Smooth muscle cell (in vitro differentiated cells): ENCODE data around the gene SLC1A7. TPM values are rescaled to one million over a fixed set of nuclear protein-coding genes. Genes with fewer than 3 reads are reported as not detected.
A peak's percentile ranks its signal among the peaks of the same experiment; 100 is the strongest.

ENCODE experiments used
- DNase-seq: peaks from one replicate; lab custom pipeline; 2025; ENCODE audit not compliant: unreplicated experiment; lab: John Stamatoyannopoulos, UW
- H2AFZ ChIP-seq: fragments of 200-600 bp; sonication (generic); 2 replicates; pipeline ENCODE4 v1.6.0; 2016; ENCODE audit warnings: antibody characterized with exemption, low read depth, mild to moderate bottlenecking
- H3F3A ChIP-seq: fragments of 200-600 bp; sonication (generic); 2 replicates; pipeline ENCODE4 v1.6.0; 2017; ENCODE audit warnings: antibody characterized with exemption, low read depth
- H3K27ac ChIP-seq: fragments of 200-600 bp; sonication (generic); 2 replicates; pipeline ENCODE4 v1.5.1; 2016; ENCODE audit warnings: low read depth, mild to moderate bottlenecking
- H3K27me3 ChIP-seq: fragments of 200-600 bp; sonication (generic); 2 replicates; pipeline ENCODE4 v1.6.1; 2016; ENCODE audit warnings: low read depth, mild to moderate bottlenecking
- H3K36me3 ChIP-seq: fragments of 200-600 bp; sonication (generic); 2 replicates; pipeline ENCODE4 v1.5.1; 2016; ENCODE audit warnings: low read depth
- H3K4me1 ChIP-seq: fragments of 200-600 bp; sonication (generic); 2 replicates; pipeline ENCODE4 v1.5.1; 2016; ENCODE audit warnings: low read depth
- H3K4me2 ChIP-seq: fragments of 200-600 bp; sonication (generic); 2 replicates; pipeline ENCODE4 v1.6.0; 2016; ENCODE audit warnings: mild to moderate bottlenecking
- H3K4me3 ChIP-seq: fragments of 200-600 bp; sonication (generic); 2 replicates; pipeline ENCODE4 v1.5.1; 2016; ENCODE audit warnings: mild to moderate bottlenecking
- H3K79me2 ChIP-seq: fragments of 200-600 bp; sonication (generic); 2 replicates; pipeline ENCODE4 v1.6.0; 2016; ENCODE audit warnings: low read depth, mild to moderate bottlenecking
- H3K9ac ChIP-seq: fragments of 200-600 bp; sonication (generic); 2 replicates; pipeline ENCODE4 v1.6.0; 2016; ENCODE audit warnings: low read depth
- H3K9me3 ChIP-seq: fragments of 200-600 bp; sonication (generic); replicated peaks from 2 replicates; pipeline ENCODE4 v1.5.1; 2016; ENCODE audit warnings: low read depth
- H4K20me1 ChIP-seq: fragments of 200-600 bp; sonication (generic); 2 replicates; pipeline ENCODE4 v1.6.0; 2016; ENCODE audit warnings: low read depth
- WGBS: methylation state at CpG from one replicate; pipeline ENCODE4 v1.1.7; 2016; ENCODE audit warnings: low lambda C conversion rate; 5-methylcytosine and 5-hydroxymethylcytosine counted together
- polyA plus RNA-seq: library from polyadenylated mRNA; unstranded; fragments of >200 nt; fragmentation: Nextera tagmentation; extraction: Ambion mirVana; gene quantifications from 2 replicates; pipeline ENCODE4 v1.2.1, GENCODE V29; 2016
- total RNA-seq: library from RNA; depleted of rRNA; stranded (reverse); fragments of >200 nt; gene quantifications from 2 replicates; pipeline ENCODE4 v1.2.3, GENCODE V29; 2014
- TF ChIP-seq, protein P1 (sequence below): fragments of 200-600 bp; sonication (generic); IDR thresholded peaks from 2 replicates; pipeline ENCODE4 v1.5.1; 2017; ENCODE audit warnings: borderline replicate concordance, mild to moderate bottlenecking, antibody characterized with exemption; ENCODE audit not compliant: insufficient read depth, poor library complexity, severe bottlenecking

The SLC1A7 gene
- total and polyA plus RNA-seq, 2 experiments from 2014 or later = 0.05 TPM; not detected in 1

- Histone ChIP-seq H3K9me3 (no peaks in the 10 kb centered on the region), H4K20me1 (no peaks in the 10 kb centered on the region), H3K79me2 (no peaks in the 10 kb centered on the region), H3K4me1 (no peaks in the 10 kb centered on the region), H3K36me3 (no peaks in the 10 kb centered on the region), H3K27ac (no peak overlapping the region), H2AFZ (no peak overlapping the region), H3K27me3 (no peaks in the 10 kb centered on the region), H3F3A (no peaks in the 10 kb centered on the region), H3K4me3 (no peak overlapping the region), H3K4me2 (no peak overlapping the region), H3K9ac (no peak overlapping the region)
- TF ChIP-seq, protein P1, sequence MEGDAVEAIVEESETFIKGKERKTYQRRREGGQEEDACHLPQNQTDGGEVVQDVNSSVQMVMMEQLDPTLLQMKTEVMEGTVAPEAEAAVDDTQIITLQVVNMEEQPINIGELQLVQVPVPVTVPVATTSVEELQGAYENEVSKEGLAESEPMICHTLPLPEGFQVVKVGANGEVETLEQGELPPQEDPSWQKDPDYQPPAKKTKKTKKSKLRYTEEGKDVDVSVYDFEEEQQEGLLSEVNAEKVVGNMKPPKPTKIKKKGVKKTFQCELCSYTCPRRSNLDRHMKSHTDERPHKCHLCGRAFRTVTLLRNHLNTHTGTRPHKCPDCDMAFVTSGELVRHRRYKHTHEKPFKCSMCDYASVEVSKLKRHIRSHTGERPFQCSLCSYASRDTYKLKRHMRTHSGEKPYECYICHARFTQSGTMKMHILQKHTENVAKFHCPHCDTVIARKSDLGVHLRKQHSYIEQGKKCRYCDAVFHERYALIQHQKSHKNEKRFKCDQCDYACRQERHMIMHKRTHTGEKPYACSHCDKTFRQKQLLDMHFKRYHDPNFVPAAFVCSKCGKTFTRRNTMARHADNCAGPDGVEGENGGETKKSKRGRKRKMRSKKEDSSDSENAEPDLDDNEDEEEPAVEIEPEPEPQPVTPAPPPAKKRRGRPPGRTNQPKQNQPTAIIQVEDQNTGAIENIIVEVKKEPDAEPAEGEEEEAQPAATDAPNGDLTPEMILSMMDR = no peak
- 98% methylated on average over 7 of the region's 7 CpGs for WGBS
- DNase-seq = no peak
Observed at GRCh38 chr1:53155945-53156344, 13.5 kb upstream of the SLC1A7 start.

DNA sequence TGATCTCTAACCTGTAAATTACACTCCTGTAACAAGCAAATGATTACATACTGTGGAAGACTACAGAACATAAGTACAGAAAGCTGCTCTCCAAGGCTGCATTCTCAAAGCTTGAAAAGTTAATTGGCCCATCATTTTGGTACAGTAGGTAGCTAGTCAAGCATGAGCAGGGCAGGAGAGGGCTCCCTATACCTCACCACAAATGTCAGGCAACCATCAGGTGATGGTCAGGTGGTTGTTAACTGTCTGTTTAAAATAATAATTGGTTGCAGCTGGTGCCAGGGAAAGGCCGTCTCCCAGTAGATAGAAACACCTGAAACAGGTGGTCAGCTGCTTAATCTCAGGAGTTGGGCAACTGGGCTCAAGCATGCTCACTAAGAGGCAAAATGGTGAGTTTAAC, 13.1 kb upstream of the SLC1A7 start:
- WGBS = 81% methylated on average over 1 of the region's 1 CpG
- Histone ChIP-seq H3F3A (no peaks in the 10 kb centered on the region), H3K36me3 (no peaks in the 10 kb centered on the region)

GRCh38 chr1:53154859-53155438, 12.5 kb upstream of the SLC1A7 start:
- TF ChIP-seq, protein P1 = no peak
- Histone ChIP-seq H3F3A (no peaks in the 10 kb centered on the region), H3K4me3 (no peak overlapping the region), H4K20me1 (no peaks in the 10 kb centered on the region), H3K9ac (no peak overlapping the region), H3K9me3 (no peaks in the 10 kb centered on the region), H3K79me2 (no peaks in the 10 kb centered on the region), H3K27me3 (no peaks in the 10 kb centered on the region), H3K27ac (no peak overlapping the region), H2AFZ (peak overlapping the region; percentile 20), H3K4me2 (no peak overlapping the region), H3K4me1 (no peaks in the 10 kb centered on the region), H3K36me3 (no peaks in the 10 kb centered on the region)
- DNase-seq = no peak
- 83% methylated on average over 8 of the region's 8 CpGs for WGBS

More for the DNA sequence above, 13.1 kb upstream of the SLC1A7 start:
- no peak overlapping the region for H2AFZ ChIP-seq
- DNase-seq = no peak
- H3K9ac ChIP-seq = no peak overlapping the region
- no peak overlapping the region for H3K4me2 ChIP-seq
- no peaks in the 10 kb centered on the region for H3K79me2 ChIP-seq
- H3K27me3 ChIP-seq = no peaks in the 10 kb centered on the region
- H4K20me1 ChIP-seq = no peaks in the 10 kb centered on the region
- no peaks in the 10 kb centered on the region for H3K9me3 ChIP-seq
- TF ChIP-seq, protein P1 = no peak
- no peak overlapping the region for H3K27ac ChIP-seq
- H3K4me3 ChIP-seq = no peak overlapping the region
- no peaks in the 10 kb centered on the region for H3K4me1 ChIP-seq

DNA sequence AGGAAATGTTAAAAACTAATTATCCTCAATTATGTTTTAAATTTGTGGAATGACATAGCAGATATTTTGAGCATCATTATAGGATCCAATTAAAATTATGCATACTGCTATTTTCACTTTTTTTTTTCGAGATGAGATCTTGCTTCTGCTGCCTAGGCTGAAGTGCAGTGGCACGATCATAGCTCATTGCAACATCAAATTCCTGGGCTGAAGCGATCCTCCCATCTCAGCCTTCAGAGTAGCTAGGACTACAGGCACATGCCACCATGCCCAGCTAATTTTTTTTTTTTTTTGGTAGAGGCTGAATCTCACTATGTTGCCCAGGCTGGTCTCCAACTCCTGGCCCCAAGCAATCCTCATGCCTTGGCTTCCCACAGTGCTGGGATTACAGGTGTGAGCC, 11.3 kb upstream of the SLC1A7 start:
- WGBS = 76% methylated on average over 3 of the region's 3 CpGs
- no peak overlapping the region for H2AFZ ChIP-seq
- TF ChIP-seq, protein P1 = no peak

More for the DNA sequence above, 11.3 kb upstream of the SLC1A7 start:
- Histone ChIP-seq H3K4me1 (no peaks in the 10 kb centered on the region), H3F3A (no peaks in the 10 kb centered on the region), H3K9me3 (no peaks in the 10 kb centered on the region), H3K4me3 (no peak overlapping the region), H3K79me2 (no peaks in the 10 kb centered on the region), H3K27me3 (no peaks in the 10 kb centered on the region), H3K9ac (no peak overlapping the region), H3K27ac (no peak overlapping the region), H3K4me2 (no peak overlapping the region), H4K20me1 (no peaks in the 10 kb centered on the region), H3K36me3 (no peaks in the 10 kb centered on the region)
- DNase-seq = no peak
